Prostate gland (tissue), 2 donors: ENCODE data around the gene ESPNL. TPM values are rescaled to one million over a fixed set of nuclear protein-coding genes. Genes with fewer than 3 reads are reported as not detected.

Experiments
- DNase-seq: peaks from one replicate; pipeline ENCODE4 v3.0.0-alpha.2; 2019; ENCODE audit warnings: low spot score
- H3K27ac ChIP-seq, 2 donors: fragments of 200-600 bp; sonication (generic); 2 replicates each; pipeline ENCODE4 v1.5.1; 2017 to 2019
- H3K27me3 ChIP-seq: fragments of 200-600 bp; sonication (generic); replicated peaks from 2 replicates; pipeline ENCODE4 v1.5.1; 2019; ENCODE audit not compliant: insufficient read depth
- H3K36me3 ChIP-seq, 2 donors: fragments of 200-600 bp; sonication (generic); 1 replicate in 1 of 2; 2 replicates in 1 of 2; pipeline versions ENCODE4 v1.5.1 to v1.8.1; 2017 to 2019
- H3K4me1 ChIP-seq: fragments of 200-600 bp; sonication (generic); replicated peaks from 2 replicates; pipeline ENCODE4 v1.5.1; 2019
- H3K4me3 ChIP-seq, 2 donors: fragments of 200-600 bp; sonication (generic); 2 replicates each; pipeline ENCODE4 v1.5.1; 2017 to 2019
- H3K9me3 ChIP-seq: fragments of 200-600 bp; sonication (generic); 2 replicates; pipeline ENCODE4 v1.5.1; 2017
- POLR2A ChIP-seq: fragments of 450-650 bp; IDR thresholded peaks from one replicate; pipeline ENCODE4 v1.6.1; 2016; ENCODE audit warnings: antibody characterized with exemption, mild to moderate bottlenecking
- POLR2AphosphoS5 ChIP-seq: sonication (generic); formaldehyde crosslinking; IDR thresholded peaks from one replicate; pipeline ENCODE4 v1.6.1; 2017; ENCODE audit warnings: antibody characterized with exemption
- WGBS: methylation state at CpG from one replicate; pipeline ENCODE4 v1.1.5; 2018; 5-methylcytosine and 5-hydroxymethylcytosine counted together
- intact Hi-C: fragments of 100-400 bp; cut with DNase I; formaldehyde crosslinking; loops from one replicate; pipeline ENCODE4 v1.14.2; 2022
- total RNA-seq, 2 donors: library from RNA; depleted of rRNA; stranded (reverse); fragments of >200 nt; gene quantifications; one replicate each; pipeline ENCODE4 v1.1.0, GENCODE V29; 2016
- TF ChIP-seq, protein P1 (sequence below), 4 experiments: fragments of 200-600 bp in 2 of 4; fragments of 450-650 bp in 2 of 4; sonication (generic) in 2 of 4; IDR thresholded peaks; 1 replicate in 3 of 4; 2 replicates in 1 of 4; pipeline ENCODE4 v1.5.1; 2016 to 2019; ENCODE audit warnings: antibody characterized with exemption in 4 of 4, mild to moderate bottlenecking in 2 of 4, moderate library complexity in 2 of 4

ESPNL gene
- total RNA-seq, 2 donors from 2014 or later, result 0.68 to 3.9 TPM

DNA sequence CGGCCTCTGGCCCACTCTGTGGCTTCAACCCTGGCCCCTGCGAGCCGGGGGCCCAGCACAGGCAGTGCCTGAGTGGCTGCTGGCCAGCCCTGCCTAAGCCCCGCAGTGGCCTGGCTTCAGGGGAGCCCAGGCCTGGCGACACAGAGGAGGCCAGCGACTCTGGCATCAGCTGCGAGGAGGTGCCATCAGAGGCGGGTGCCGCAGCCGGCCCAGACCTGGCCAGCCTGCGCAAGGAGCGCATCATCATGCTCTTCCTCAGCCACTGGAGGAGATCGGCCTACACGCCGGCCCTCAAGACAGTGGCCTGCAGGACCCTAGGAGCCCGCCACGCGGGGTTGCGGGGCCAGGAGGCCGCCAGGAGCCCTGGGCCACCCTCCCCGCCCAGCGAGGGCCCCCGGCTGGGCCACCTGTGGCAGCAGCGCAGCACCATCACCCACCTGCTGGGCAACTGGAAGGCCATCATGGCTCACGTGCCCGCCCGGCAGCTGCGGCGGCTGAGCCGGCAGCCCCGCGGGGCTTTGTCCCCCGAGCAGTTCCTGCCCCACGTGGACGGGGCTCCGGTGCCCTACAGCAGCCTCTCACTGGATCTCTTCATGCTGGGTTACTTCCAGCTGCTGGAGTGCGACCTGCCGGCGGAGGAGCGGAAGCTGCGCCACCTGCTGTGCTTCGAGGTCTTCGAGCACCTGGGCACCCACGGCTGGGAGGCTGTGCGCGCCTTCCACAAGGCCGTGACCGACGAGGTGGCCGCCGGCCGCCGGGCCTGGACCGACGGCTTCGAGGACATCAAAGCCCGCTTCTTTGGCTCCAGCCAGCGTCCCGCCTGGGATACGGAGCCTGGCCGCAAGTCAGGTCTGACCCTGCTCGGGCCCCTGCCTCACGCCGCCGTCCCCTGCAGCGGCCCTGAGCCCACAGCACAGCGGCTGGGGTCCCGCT, 30.8 kb downstream of the ESPNL start:
- 89% methylated on average over 47 of the region's 68 CpGs for WGBS
- no peaks in the 10 kb centered on the region for H3K4me1 ChIP-seq
- TF ChIP-seq, protein P1, sequence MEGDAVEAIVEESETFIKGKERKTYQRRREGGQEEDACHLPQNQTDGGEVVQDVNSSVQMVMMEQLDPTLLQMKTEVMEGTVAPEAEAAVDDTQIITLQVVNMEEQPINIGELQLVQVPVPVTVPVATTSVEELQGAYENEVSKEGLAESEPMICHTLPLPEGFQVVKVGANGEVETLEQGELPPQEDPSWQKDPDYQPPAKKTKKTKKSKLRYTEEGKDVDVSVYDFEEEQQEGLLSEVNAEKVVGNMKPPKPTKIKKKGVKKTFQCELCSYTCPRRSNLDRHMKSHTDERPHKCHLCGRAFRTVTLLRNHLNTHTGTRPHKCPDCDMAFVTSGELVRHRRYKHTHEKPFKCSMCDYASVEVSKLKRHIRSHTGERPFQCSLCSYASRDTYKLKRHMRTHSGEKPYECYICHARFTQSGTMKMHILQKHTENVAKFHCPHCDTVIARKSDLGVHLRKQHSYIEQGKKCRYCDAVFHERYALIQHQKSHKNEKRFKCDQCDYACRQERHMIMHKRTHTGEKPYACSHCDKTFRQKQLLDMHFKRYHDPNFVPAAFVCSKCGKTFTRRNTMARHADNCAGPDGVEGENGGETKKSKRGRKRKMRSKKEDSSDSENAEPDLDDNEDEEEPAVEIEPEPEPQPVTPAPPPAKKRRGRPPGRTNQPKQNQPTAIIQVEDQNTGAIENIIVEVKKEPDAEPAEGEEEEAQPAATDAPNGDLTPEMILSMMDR (IDR thresholded peaks at IDR 0.05), result no peak
- TF ChIP-seq POLR2A, result no peak
- TF ChIP-seq POLR2AphosphoS5, result no peak

GRCh38 chr2:238131761-238132462, 31.8 kb downstream of the ESPNL start:
- H3K27ac ChIP-seq, result no peak overlapping the region
- TF ChIP-seq POLR2AphosphoS5 (no peak), POLR2A (no peak)
- TF ChIP-seq, protein P1 (IDR thresholded peaks at IDR 0.05), result no peak
- H3K4me3 ChIP-seq, result no peak overlapping the region
- DNase-seq, result no peak
- no peaks in the 10 kb centered on the region for H3K36me3 ChIP-seq
- 96% methylated on average over 14 of the region's 14 CpGs for WGBS
- H3K9me3 ChIP-seq, result no peaks in the 10 kb centered on the region
- intact Hi-C loops, result no loop called here
- H3K4me1 ChIP-seq, result no peaks in the 10 kb centered on the region
- no peaks in the 10 kb centered on the region for H3K27me3 ChIP-seq

More for the DNA sequence above, 30.8 kb downstream of the ESPNL start:
- intact Hi-C loops, result no loop called here
- Histone ChIP-seq H3K9me3 (no peaks in the 10 kb centered on the region), H3K27me3 (no peaks in the 10 kb centered on the region), H3K4me3 (no peak overlapping the region), H3K27ac (no peak overlapping the region), H3K36me3 (no peaks in the 10 kb centered on the region)
- DNase-seq, result no peak

DNA sequence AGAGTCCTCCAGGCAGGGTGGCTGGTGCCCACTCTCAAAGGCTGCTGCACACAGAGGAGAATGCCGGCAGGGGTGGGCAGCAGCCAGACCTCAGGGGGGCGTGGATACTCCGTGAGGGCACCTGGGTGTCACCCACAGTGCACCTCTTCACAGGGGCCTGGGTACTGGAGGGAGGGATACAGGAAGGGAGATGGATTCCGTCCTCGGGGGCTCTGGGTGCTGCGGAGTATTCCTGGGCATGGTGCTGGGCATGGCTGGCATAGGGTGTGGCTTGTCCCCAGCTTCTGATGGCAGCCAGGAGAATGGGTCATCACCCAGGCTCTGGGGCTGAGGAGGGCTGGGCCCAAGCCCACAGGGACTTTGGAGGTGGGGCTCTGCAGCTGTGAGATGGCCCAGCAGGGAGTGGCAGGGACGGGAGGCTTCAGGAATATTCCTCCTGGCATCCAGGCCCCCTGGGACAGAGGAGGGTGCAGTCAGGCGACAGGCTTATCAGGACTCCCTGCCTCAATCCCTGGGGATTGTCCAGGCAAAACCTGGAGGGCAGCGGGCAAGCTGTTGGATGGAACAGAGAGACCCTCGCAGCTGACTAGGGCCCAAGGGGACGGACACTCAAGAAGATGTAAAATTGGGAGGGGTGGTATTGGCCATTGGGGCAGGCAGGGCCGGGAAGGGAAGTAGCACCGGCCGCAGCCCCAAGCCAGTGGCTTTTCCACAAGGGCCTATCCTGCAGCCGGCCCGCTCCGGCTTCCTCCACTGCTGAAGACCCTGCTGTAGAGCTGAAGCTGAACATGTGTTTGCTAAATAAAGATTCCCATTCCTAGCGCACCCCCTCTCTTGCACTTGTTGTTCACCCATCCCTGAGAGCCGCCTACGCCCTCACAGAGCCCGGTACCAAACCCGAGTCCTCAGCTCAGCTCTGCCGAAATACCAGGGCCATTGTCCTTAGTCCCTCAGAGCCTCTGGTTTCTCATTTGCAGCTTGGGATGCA, 32.6 kb downstream of the ESPNL start:
- no peaks in the 10 kb centered on the region for H3K36me3 ChIP-seq
- no peaks in the 10 kb centered on the region for H3K9me3 ChIP-seq
- 95% methylated on average over 23 of the region's 23 CpGs for WGBS
- H3K4me3 ChIP-seq, result no peak overlapping the region
- no peak for DNase-seq
- no peak overlapping the region for H3K27ac ChIP-seq
- TF ChIP-seq POLR2AphosphoS5 (no peak), POLR2A (no peak)
- TF ChIP-seq, protein P1 (IDR thresholded peaks at IDR 0.05), result no peak
- H3K4me1 ChIP-seq, result no peaks in the 10 kb centered on the region
- intact Hi-C loops, result no loop called here
- H3K27me3 ChIP-seq, result no peaks in the 10 kb centered on the region

GRCh38 chr2:238133499-238134392, 33.6 kb downstream of the ESPNL start:
- Histone ChIP-seq H3K36me3 (no peaks in the 10 kb centered on the region), H3K27me3 (no peaks in the 10 kb centered on the region), H3K4me1 (no peaks in the 10 kb centered on the region), H3K9me3 (no peaks in the 10 kb centered on the region), H3K27ac (no peak overlapping the region), H3K4me3 (no peak overlapping the region)
- WGBS, result 80% methylated on average over 13 of the region's 14 CpGs
- DNase-seq, result no peak
- TF ChIP-seq POLR2AphosphoS5 (no peak), POLR2A (no peak)
- TF ChIP-seq, protein P1 (IDR thresholded peaks at IDR 0.05), result no peak
- intact Hi-C loops, result no loop called here
